ENCODE results near the gene SND1.

DNA sequence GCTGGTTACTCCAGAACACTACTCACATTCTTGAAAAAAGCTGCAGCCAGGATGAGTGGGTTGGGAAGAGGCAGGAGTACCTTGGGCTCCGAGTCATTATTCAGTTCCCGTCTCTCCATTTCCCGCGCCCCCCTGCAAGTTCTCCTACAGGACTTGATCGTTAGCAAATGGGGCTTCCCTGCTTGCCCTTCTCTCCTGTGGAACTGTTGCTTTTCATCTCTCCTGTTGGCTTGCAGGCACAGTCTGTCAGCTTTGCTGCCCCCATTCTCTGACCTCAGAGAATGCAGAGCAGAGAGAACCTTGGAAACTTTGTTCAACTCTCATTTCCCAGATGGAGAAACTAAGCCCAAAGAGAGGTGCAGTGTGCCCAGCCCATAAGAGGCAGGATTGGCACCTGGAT lies 414.9 kb downstream of the SND1 start:
- TF ChIP-seq, protein P1, sequence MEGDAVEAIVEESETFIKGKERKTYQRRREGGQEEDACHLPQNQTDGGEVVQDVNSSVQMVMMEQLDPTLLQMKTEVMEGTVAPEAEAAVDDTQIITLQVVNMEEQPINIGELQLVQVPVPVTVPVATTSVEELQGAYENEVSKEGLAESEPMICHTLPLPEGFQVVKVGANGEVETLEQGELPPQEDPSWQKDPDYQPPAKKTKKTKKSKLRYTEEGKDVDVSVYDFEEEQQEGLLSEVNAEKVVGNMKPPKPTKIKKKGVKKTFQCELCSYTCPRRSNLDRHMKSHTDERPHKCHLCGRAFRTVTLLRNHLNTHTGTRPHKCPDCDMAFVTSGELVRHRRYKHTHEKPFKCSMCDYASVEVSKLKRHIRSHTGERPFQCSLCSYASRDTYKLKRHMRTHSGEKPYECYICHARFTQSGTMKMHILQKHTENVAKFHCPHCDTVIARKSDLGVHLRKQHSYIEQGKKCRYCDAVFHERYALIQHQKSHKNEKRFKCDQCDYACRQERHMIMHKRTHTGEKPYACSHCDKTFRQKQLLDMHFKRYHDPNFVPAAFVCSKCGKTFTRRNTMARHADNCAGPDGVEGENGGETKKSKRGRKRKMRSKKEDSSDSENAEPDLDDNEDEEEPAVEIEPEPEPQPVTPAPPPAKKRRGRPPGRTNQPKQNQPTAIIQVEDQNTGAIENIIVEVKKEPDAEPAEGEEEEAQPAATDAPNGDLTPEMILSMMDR (IDR thresholded peaks at IDR 0.05) = no peak
- TF ChIP-seq POLR2A (IDR thresholded peaks at IDR 0.05) = no peak

Data from right lobe of liver (tissue), 4 donors.